B cell (primary cell): ENCODE results near the gene BID. TPM values are rescaled to one million over a fixed set of nuclear protein-coding genes. Genes with fewer than 3 reads are reported as not detected.

ENCODE experiments used
- ATAC-seq: fragments of 200-7000 bp; cut with Tn5 transposase; one replicate; pipeline ENCODE4 v1.10.0; 2021; ENCODE audit warnings: low read depth, mild to moderate bottlenecking, moderate number of reproducible peaks, moderate library complexity
- CTCF ChIA-PET: fragments of 350-600 bp; sonication (Branson Sonifier 250); formaldehyde crosslinking; loops from one replicate; lab custom pipeline; 2021; ENCODE audit warnings: antibody characterized with exemption, inconsistent platforms; lab: Charles Lee
- POLR2A ChIA-PET: fragments of 350-600 bp; sonication (Branson Sonifier 250); formaldehyde crosslinking; loops from one replicate; lab custom pipeline; 2021; ENCODE audit warnings: antibody characterized with exemption; lab: Charles Lee
- DNase-seq: peaks from one replicate; pipeline ENCODE4 v3.0.0; 2013
- H2AFZ ChIP-seq: 2 replicates; pipeline ENCODE4 v1.6.1; 2012; ENCODE audit warnings: mild to moderate bottlenecking, low read depth, low read length; ENCODE audit not compliant: insufficient read depth, poor library complexity, severe bottlenecking
- H3K27ac ChIP-seq, 2 donors: 1 replicate in 1 of 2; 2 replicates in 1 of 2; pipeline ENCODE4 v1.5.1; 2012 to 2013; ENCODE audit warnings: low read length in 2 of 2, mild to moderate bottlenecking in 2 of 2, moderate library complexity in 1 of 2
- H3K27me3 ChIP-seq, 4 experiments: fragments of 200-600 bp in 1 of 4; sonication (generic) in 1 of 4; replicated peaks in 1 of 4; 1 replicate in 2 of 4; 2 replicates in 2 of 4; pipeline versions ENCODE4 v1.6.1 to v1.7.0; 2013 to 2016; ENCODE audit warnings: low read length in 3 of 4, mild to moderate bottlenecking in 2 of 4, mixed read lengths in 1 of 4, moderate library complexity in 1 of 4; ENCODE audit not compliant: insufficient read depth in 4 of 4, control insufficient read depth in 3 of 4; ENCODE audit errors: control extremely low read depth in 1 of 4
- H3K36me3 ChIP-seq, 2 experiments: replicated peaks in 1 of 2; 1 replicate in 1 of 2; 2 replicates in 1 of 2; pipeline versions ENCODE4 v1.6.1 to v1.7.1; 2013; ENCODE audit warnings: low read length in 1 of 2; ENCODE audit not compliant: insufficient read depth in 2 of 2, control insufficient read depth in 1 of 2; ENCODE audit errors: control extremely low read depth in 1 of 2, extremely low read depth in 1 of 2
- H3K4me1 ChIP-seq, 2 donors: fragments of 200-600 bp in 1 of 2; sonication (generic) in 1 of 2; 1 replicate in 1 of 2; 2 replicates in 1 of 2; pipeline versions ENCODE4 v1.5.1 to v1.6.1; 2013 to 2017; ENCODE audit warnings: low read length in 2 of 2; ENCODE audit not compliant: control insufficient read depth in 2 of 2, insufficient read depth in 2 of 2
- H3K4me2 ChIP-seq: replicated peaks from 2 replicates; pipeline ENCODE3; 2012; ENCODE audit warnings: mild to moderate bottlenecking, low read depth, low read length; ENCODE audit not compliant: poor library complexity, severe bottlenecking
- H3K4me3 ChIP-seq, 5 experiments: fragments of 200-600 bp in 1 of 5; sonication (generic) in 1 of 5; 1 replicate in 3 of 5; 2 replicates in 2 of 5; pipeline versions ENCODE4 v1.5.1 to v1.7.0; 2011 to 2016; ENCODE audit warnings: low read length in 4 of 5, mild to moderate bottlenecking in 4 of 5, low read depth in 2 of 5, control low read depth in 1 of 5, moderate library complexity in 1 of 5; ENCODE audit not compliant: insufficient read depth in 1 of 5; ENCODE audit errors: control extremely low read depth in 1 of 5, extremely low read depth in 1 of 5
- H3K79me2 ChIP-seq: fragments of 200-600 bp; sonication (generic); one replicate; pipeline ENCODE4 v1.6.0; 2016; ENCODE audit warnings: low read length; ENCODE audit not compliant: control insufficient read depth, insufficient read depth
- H3K9ac ChIP-seq: fragments of 200-600 bp; sonication (generic); 2 replicates; pipeline ENCODE4 v1.6.1; 2017; ENCODE audit warnings: mild to moderate bottlenecking, low read length, moderate library complexity
- H3K9me3 ChIP-seq, 3 donors: one replicate each; pipeline versions ENCODE4 v1.6.1 to v1.7.1; 2013; ENCODE audit warnings: low read length in 2 of 3; ENCODE audit not compliant: control insufficient read depth in 2 of 3, insufficient read depth in 1 of 3; ENCODE audit errors: control extremely low read depth in 1 of 3
- H4K20me1 ChIP-seq: 2 replicates; pipeline ENCODE4 v1.6.0; 2012; ENCODE audit warnings: mild to moderate bottlenecking, low read length; ENCODE audit not compliant: insufficient read depth, control insufficient read depth, poor library complexity, severe bottlenecking
- H3K27ac Mint-ChIP-seq: one replicate; pipeline ENCODE4 v1.8.0; 2021; ENCODE audit warnings: mixed read lengths
- H3K27me3 Mint-ChIP-seq: one replicate; pipeline ENCODE4 v1.8.0; 2021; ENCODE audit warnings: mixed read lengths
- H3K4me1 Mint-ChIP-seq: one replicate; pipeline ENCODE4 v1.8.0; 2021; ENCODE audit warnings: mixed read lengths
- H3K4me3 Mint-ChIP-seq: one replicate; pipeline ENCODE4 v1.8.0; 2021; ENCODE audit warnings: mixed read lengths
- H3K9me3 Mint-ChIP-seq: one replicate; pipeline ENCODE4 v1.8.0; 2022; ENCODE audit warnings: mixed read lengths; ENCODE audit not compliant: insufficient read depth
- CTCF ChIP-seq: fragments of 200-600 bp; IDR thresholded peaks from one replicate; pipeline ENCODE4 v1.8.0; 2022; ENCODE audit warnings: antibody characterized with exemption, mild to moderate bottlenecking
- EZH2 ChIP-seq: IDR thresholded peaks from 2 replicates; pipeline ENCODE4 v1.6.1; 2012; ENCODE audit warnings: borderline replicate concordance, low read depth, mild to moderate bottlenecking, moderate library complexity, low read length; ENCODE audit not compliant: insufficient read depth, poor library complexity, severe bottlenecking
- WGBS: methylation state at CpG from one replicate; pipeline ENCODE4 v1.1.5; 2013; ENCODE audit warnings: missing lambda C conversion rate; ENCODE audit not compliant: insufficient coverage; 5-methylcytosine and 5-hydroxymethylcytosine counted together
- intact Hi-C: fragments of 100-400 bp; cut with micrococcal nuclease; formaldehyde crosslinking; loops from one replicate; pipeline ENCODE4 v1.10.0; 2022
- polyA plus RNA-seq: library from polyadenylated mRNA; depleted of rRNA; stranded (reverse); fragments of >200 nt; gene quantifications from 2 replicates; pipeline ENCODE4 v1.2.3, GENCODE V29; 2012
- total RNA-seq, 2 donors: library from RNA; stranded (reverse); fragments of 120-200 nt in 1 of 2; gene quantifications; 1 replicate in 1 of 2; 2 replicates in 1 of 2; pipeline versions ENCODE4 v1.2.3 to v1.2.4, GENCODE V29; 2013 to 2022

The BID gene
- total and polyA plus RNA-seq, 2 donors (not counting 1 experiment from before 2014, with no cell fraction given): 17.5 to 23.3 TPM

- no peaks in the 10 kb centered on the region for H3K27me3 ChIP-seq
- peaks cover 80% of the 10 kb centered on the region for H3K4me1 Mint-ChIP-seq
- H3K4me3 ChIP-seq: peak overlapping the region in 1 of 5 experiments; percentile 56
- H2AFZ ChIP-seq: peak overlapping the region; percentile 5
- H3K36me3 ChIP-seq: no peaks in the 10 kb centered on the region
- H3K4me1 ChIP-seq: peaks cover 72 to 88% of the 10 kb centered on the region in 2 donors
- H3K4me3 Mint-ChIP-seq: peak overlapping the region; percentile 58
- no peaks in the 10 kb centered on the region for H3K27me3 Mint-ChIP-seq
- H3K79me2 ChIP-seq: peaks cover 51% of the 10 kb centered on the region
- H3K9me3 ChIP-seq: peaks cover 0 to 7% (median 0%) of the 10 kb centered on the region in 3 donors
- peak overlapping the region; percentile 78 for H3K27ac Mint-ChIP-seq
- ATAC-seq: no peak
- peak overlapping the region; percentile 99 for H3K4me2 ChIP-seq
- ChIA-PET CTCF (interaction anchor here (6.6 kb wide), 1 partner anchor 10 kb away, joined by 73 read pairs; no protein-coding TSS in a partner anchor), POLR2A (no interaction called here)
- H4K20me1 ChIP-seq: peaks cover 13% of the 10 kb centered on the region
- TF ChIP-seq EZH2 (no peak), CTCF (no peak)
- intact Hi-C loops: loop anchor here (5.0 kb wide), 1 partner anchor 227 kb away; no protein-coding TSS in a partner anchor
- peak overlapping the region; percentile 52 for H3K9ac ChIP-seq
- H3K9me3 Mint-ChIP-seq: no peaks in the 10 kb centered on the region
- H3K27ac ChIP-seq: peak overlapping the region; percentile 82 to 97
- no peak for DNase-seq
- WGBS: 90% methylated on average over 25 of the region's 27 CpGs
Measured at GRCh38 chr22:17774926-17775685, 837 bp upstream of the BID start.
